MM.1S (cell line): ENCODE data around the gene FOSB.

ENCODE experiments used
- DNase-seq: peaks from one replicate; pipeline ENCODE4 v3.0.0-alpha.2; 2015
- H2AFZ ChIP-seq: fragments of 300-600 bp; sonication (generic); 2 replicates; pipeline ENCODE4 v1.6.0; 2016; ENCODE audit warnings: antibody characterized with exemption, low read length
- H3F3A ChIP-seq: fragments of 300-600 bp; sonication (generic); 2 replicates; pipeline ENCODE4 v1.6.1; 2016; ENCODE audit warnings: mild to moderate bottlenecking, antibody characterized with exemption, low read length, moderate library complexity, mixed read lengths; ENCODE audit not compliant: insufficient read depth
- H3K27ac ChIP-seq: fragments of 300-600 bp; sonication (generic); 2 replicates; pipeline ENCODE4 v1.5.1; 2016; ENCODE audit warnings: mild to moderate bottlenecking, low read length
- H3K27me3 ChIP-seq: fragments of 300-600 bp; sonication (generic); replicated peaks from 2 replicates; pipeline ENCODE4 v1.6.0; 2016; ENCODE audit warnings: low read length; ENCODE audit not compliant: insufficient read depth
- H3K36me3 ChIP-seq: fragments of 300-600 bp; sonication (generic); replicated peaks from 2 replicates; pipeline ENCODE4 v1.6.1; 2016; ENCODE audit warnings: mild to moderate bottlenecking, low read length, mixed read lengths; ENCODE audit not compliant: insufficient read depth
- H3K4me1 ChIP-seq: fragments of 300-600 bp; sonication (generic); 2 replicates; pipeline ENCODE4 v1.6.1; 2016; ENCODE audit warnings: low read length, mixed read lengths
- H3K4me2 ChIP-seq: fragments of 300-600 bp; sonication (generic); 2 replicates; pipeline ENCODE4 v1.6.0; 2016; ENCODE audit warnings: low read depth, low read length
- H3K4me3 ChIP-seq: fragments of 300-600 bp; sonication (generic); 2 replicates; pipeline ENCODE4 v1.5.1; 2016; ENCODE audit warnings: low read length, mixed read lengths
- H3K79me2 ChIP-seq: fragments of 300-600 bp; sonication (generic); 2 replicates; pipeline ENCODE4 v1.6.1; 2016; ENCODE audit warnings: mixed run types, low read length, mixed read lengths
- H3K9ac ChIP-seq: fragments of 300-600 bp; sonication (generic); 2 replicates; pipeline ENCODE4 v1.6.1; 2016; ENCODE audit warnings: low read length, mixed read lengths
- H3K9me2 ChIP-seq: fragments of 300-600 bp; sonication (generic); replicated peaks from 2 replicates; pipeline ENCODE4 v1.6.1; 2016; ENCODE audit warnings: mild to moderate bottlenecking, low read length, mixed read lengths; ENCODE audit not compliant: insufficient read depth
- H3K9me3 ChIP-seq: fragments of 300-600 bp; sonication (generic); replicated peaks from 2 replicates; pipeline ENCODE4 v1.6.1; 2016; ENCODE audit warnings: mild to moderate bottlenecking, low read length, mixed read lengths; ENCODE audit not compliant: insufficient read depth
- H4K20me1 ChIP-seq: fragments of 300-600 bp; sonication (generic); 2 replicates; pipeline ENCODE4 v1.6.1; 2016; ENCODE audit warnings: mild to moderate bottlenecking, low read length, moderate library complexity, mixed read lengths; ENCODE audit not compliant: insufficient read depth
- EZH2 ChIP-seq: fragments of 300-600 bp; sonication (generic); optimal IDR thresholded peaks from 2 replicates; pipeline ENCODE3; 2017; ENCODE audit warnings: low read depth, mild to moderate bottlenecking, antibody characterized with exemption, low read length, mixed read lengths
- EZH2phosphoT487 ChIP-seq: fragments of 300-600 bp; sonication (generic); IDR thresholded peaks from 2 replicates; pipeline ENCODE4 v1.6.1; 2018; ENCODE audit warnings: antibody characterized with exemption, low read length
- TF ChIP-seq, protein P1 (sequence below): fragments of 300-600 bp; sonication (generic); IDR thresholded peaks from 2 replicates; pipeline ENCODE4 v1.5.1; 2016; ENCODE audit warnings: antibody characterized with exemption, low read length, mixed read lengths

FOSB gene

DNA sequence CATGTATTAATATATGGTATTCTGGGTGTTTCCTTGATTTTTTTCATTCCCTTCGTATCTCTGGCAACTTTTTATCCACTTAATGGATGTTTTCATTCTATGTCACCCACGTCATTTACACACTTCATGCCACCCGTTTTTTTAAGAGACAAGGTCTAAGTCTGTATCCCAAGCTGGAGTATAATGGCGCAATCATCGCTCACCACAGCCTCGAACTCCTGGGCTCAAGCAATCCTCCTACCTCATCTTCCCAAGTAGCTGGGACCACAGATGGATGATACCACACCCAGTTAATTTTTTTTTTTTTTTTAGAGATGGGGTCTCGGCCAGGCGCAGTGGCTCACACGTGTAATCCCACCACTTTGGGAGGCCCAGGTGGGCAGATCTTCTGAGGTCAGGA is 36.1 kb downstream of the FOSB start:
- Histone ChIP-seq H3F3A (peaks cover 3% of the 10 kb centered on the region), H3K27me3 (peaks cover 10% of the 10 kb centered on the region), H3K4me1 (no peaks in the 10 kb centered on the region), H2AFZ (no peak overlapping the region), H3K4me3 (no peak overlapping the region), H3K9ac (no peak overlapping the region), H3K79me2 (peaks cover 16% of the 10 kb centered on the region), H3K27ac (no peak overlapping the region), H4K20me1 (no peaks in the 10 kb centered on the region), H3K9me2 (no peaks in the 10 kb centered on the region), H3K4me2 (no peak overlapping the region), H3K9me3 (no peaks in the 10 kb centered on the region), H3K36me3 (no peaks in the 10 kb centered on the region)
- TF ChIP-seq, protein P1, sequence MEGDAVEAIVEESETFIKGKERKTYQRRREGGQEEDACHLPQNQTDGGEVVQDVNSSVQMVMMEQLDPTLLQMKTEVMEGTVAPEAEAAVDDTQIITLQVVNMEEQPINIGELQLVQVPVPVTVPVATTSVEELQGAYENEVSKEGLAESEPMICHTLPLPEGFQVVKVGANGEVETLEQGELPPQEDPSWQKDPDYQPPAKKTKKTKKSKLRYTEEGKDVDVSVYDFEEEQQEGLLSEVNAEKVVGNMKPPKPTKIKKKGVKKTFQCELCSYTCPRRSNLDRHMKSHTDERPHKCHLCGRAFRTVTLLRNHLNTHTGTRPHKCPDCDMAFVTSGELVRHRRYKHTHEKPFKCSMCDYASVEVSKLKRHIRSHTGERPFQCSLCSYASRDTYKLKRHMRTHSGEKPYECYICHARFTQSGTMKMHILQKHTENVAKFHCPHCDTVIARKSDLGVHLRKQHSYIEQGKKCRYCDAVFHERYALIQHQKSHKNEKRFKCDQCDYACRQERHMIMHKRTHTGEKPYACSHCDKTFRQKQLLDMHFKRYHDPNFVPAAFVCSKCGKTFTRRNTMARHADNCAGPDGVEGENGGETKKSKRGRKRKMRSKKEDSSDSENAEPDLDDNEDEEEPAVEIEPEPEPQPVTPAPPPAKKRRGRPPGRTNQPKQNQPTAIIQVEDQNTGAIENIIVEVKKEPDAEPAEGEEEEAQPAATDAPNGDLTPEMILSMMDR, result no peak
- TF ChIP-seq EZH2phosphoT487 (no peak), EZH2 (no peak)
- DNase-seq, result no peak

DNA sequence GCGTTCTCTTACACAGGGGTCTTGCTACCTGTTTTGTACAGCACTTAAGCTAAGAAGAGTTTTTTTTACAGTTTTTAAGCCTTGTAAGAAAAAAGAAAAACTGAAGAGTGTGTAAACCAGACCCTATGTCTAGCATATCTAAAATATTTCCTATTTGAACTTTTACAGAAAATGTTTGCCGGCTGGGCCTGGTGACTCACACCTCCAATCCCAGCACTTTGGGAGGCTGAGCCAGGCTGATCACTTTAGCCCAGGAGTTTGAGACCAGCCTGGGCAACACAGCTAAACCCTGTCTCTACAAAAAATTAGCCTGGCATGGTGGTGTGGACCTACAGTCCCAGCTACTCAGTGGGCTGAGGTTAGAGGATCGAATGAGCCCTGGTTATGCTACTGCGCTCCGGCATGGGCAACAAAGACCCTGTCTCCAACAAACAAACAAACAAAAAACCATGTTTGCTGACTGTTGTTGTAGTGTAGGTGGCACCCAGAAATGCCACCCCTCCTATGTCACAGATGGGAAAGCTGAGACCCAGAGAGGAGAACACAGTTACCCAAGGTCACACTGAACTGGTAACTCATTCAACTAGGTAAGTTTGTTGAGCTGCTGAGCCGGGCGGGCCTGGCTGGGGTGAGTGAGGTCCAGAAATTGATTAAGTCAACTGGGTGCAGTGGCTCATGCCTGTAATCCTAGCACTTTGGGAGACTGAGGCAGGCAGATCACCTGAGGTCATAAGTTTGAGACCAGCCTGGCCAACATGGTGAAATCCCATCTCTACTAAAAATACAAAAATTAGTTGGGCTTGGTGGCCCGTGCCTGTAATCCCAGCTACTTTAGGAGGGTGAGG is 37.6 kb downstream of the FOSB start:
- Histone ChIP-seq H3K4me3 (no peak overlapping the region), H3K27me3 (no peaks in the 10 kb centered on the region), H3K79me2 (peaks cover 30% of the 10 kb centered on the region), H3K36me3 (no peaks in the 10 kb centered on the region), H3K4me1 (peaks cover 4% of the 10 kb centered on the region), H2AFZ (no peak overlapping the region), H3K9me2 (no peaks in the 10 kb centered on the region), H3K4me2 (peak overlapping the region; percentile 98; the same call in 1 of the 2 replicates), H3K9me3 (no peaks in the 10 kb centered on the region), H3K27ac (no peak overlapping the region), H3F3A (peaks cover 4% of the 10 kb centered on the region), H4K20me1 (no peaks in the 10 kb centered on the region), H3K9ac (no peak overlapping the region)
- no peak for TF ChIP-seq EZH2
- TF ChIP-seq, protein P1, result no peak
- TF ChIP-seq EZH2phosphoT487, result no peak
- DNase-seq, result no peak

DNA sequence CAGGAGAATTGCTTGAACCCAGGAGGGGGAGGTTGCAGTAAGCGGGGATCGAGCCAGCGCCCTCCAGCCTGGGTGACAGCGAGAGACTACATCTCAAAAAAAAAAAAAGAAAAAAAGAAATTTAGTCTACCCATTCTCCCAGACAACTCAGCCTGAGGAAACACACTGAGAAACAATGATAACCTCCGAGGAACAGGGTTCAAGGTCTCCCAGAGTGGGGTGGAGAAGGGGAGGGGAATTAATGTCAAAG is 38.1 kb downstream of the FOSB start:
- H3K4me1 ChIP-seq, result peaks cover 4% of the 10 kb centered on the region
- peaks cover 4% of the 10 kb centered on the region for H3F3A ChIP-seq
- H3K9me3 ChIP-seq, result no peaks in the 10 kb centered on the region
- H3K27ac ChIP-seq, result peak overlapping the region; percentile 65; the same call in 1 of the 2 replicates
- no peaks in the 10 kb centered on the region for H3K36me3 ChIP-seq
- DNase-seq, result no peak
- no peaks in the 10 kb centered on the region for H3K27me3 ChIP-seq
- peak overlapping the region; percentile 86 for H3K4me3 ChIP-seq
- no peaks in the 10 kb centered on the region for H4K20me1 ChIP-seq
- H3K9ac ChIP-seq, result peak overlapping the region; percentile 76; the same call in 1 of the 2 replicates
- H2AFZ ChIP-seq, result peak overlapping the region; percentile 56
- H3K79me2 ChIP-seq, result peaks cover 35% of the 10 kb centered on the region
- TF ChIP-seq, protein P1, result no peak
- TF ChIP-seq EZH2, result no peak
- no peak for TF ChIP-seq EZH2phosphoT487
- peak overlapping the region; percentile 98 for H3K4me2 ChIP-seq
- H3K9me2 ChIP-seq, result no peaks in the 10 kb centered on the region
